DOHH2 (cell line): Measurements from ENCODE around the gene GLRX.

Source experiments
- EZH2phosphoT487 ChIP-seq: fragments of 200-600 bp; sonication (generic); IDR thresholded peaks from 2 replicates; pipeline ENCODE4 v1.6.1; 2017; ENCODE audit warnings: borderline replicate concordance, mild to moderate bottlenecking, antibody characterized with exemption, low read length, moderate library complexity, mixed read lengths
- TF ChIP-seq, protein P1 (sequence below): fragments of 200-600 bp; sonication (generic); IDR thresholded peaks from one replicate; pipeline ENCODE4 v1.5.1; 2014; ENCODE audit warnings: antibody characterized with exemption, mild to moderate bottlenecking, low read depth, low read length; ENCODE audit not compliant: poor library complexity, severe bottlenecking

GRCh38 chr5:95780597-95780996, 41.9 kb downstream of the GLRX start:
- TF ChIP-seq, protein P1, sequence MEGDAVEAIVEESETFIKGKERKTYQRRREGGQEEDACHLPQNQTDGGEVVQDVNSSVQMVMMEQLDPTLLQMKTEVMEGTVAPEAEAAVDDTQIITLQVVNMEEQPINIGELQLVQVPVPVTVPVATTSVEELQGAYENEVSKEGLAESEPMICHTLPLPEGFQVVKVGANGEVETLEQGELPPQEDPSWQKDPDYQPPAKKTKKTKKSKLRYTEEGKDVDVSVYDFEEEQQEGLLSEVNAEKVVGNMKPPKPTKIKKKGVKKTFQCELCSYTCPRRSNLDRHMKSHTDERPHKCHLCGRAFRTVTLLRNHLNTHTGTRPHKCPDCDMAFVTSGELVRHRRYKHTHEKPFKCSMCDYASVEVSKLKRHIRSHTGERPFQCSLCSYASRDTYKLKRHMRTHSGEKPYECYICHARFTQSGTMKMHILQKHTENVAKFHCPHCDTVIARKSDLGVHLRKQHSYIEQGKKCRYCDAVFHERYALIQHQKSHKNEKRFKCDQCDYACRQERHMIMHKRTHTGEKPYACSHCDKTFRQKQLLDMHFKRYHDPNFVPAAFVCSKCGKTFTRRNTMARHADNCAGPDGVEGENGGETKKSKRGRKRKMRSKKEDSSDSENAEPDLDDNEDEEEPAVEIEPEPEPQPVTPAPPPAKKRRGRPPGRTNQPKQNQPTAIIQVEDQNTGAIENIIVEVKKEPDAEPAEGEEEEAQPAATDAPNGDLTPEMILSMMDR, result no peak
- no peak for TF ChIP-seq EZH2phosphoT487
